Neural cell (in vitro differentiated cells): ENCODE data around the gene KNOP1. TPM values are rescaled to one million over a fixed set of nuclear protein-coding genes. Genes with fewer than 3 reads are reported as not detected.

Experiments
- H2AFZ ChIP-seq: fragments of 200-600, 300-800 bp; sonication (generic), shearing (Covaris generic); 2 replicates; pipeline ENCODE4 v1.6.0; 2014; ENCODE audit warnings: low read depth, mild to moderate bottlenecking, antibody characterized with exemption, low read length, moderate library complexity
- H3F3A ChIP-seq: fragments of 200-600 bp; shearing (Covaris generic); 2 replicates; pipeline ENCODE4 v1.6.1; 2016; ENCODE audit warnings: mild to moderate bottlenecking, moderate library complexity, mixed read lengths, antibody characterized with exemption, low read length; ENCODE audit not compliant: insufficient read depth, poor library complexity, severe bottlenecking
- H3K27ac ChIP-seq: fragments of 200-600, 300-800 bp; sonication (generic), shearing (Covaris generic); 2 replicates; pipeline ENCODE4 v1.5.1; 2014; ENCODE audit warnings: mild to moderate bottlenecking, low read length, moderate library complexity
- H3K27me3 ChIP-seq: fragments of 300-800, 200-600 bp; sonication (generic), shearing (Covaris generic); 2 replicates; pipeline ENCODE4 v1.6.0; 2014; ENCODE audit warnings: mild to moderate bottlenecking, low read depth, low read length, moderate library complexity; ENCODE audit not compliant: insufficient read depth
- H3K36me3 ChIP-seq: fragments of 300-800, 200-600 bp; sonication (generic), shearing (Covaris generic); 2 replicates; pipeline ENCODE4 v1.5.1; 2014; ENCODE audit warnings: mild to moderate bottlenecking, antibody characterized with exemption, low read length, moderate library complexity; ENCODE audit not compliant: insufficient read depth
- H3K4me2 ChIP-seq: fragments of 300-800, 200-600 bp; sonication (generic), shearing (Covaris generic); 2 replicates; pipeline ENCODE4 v1.6.0; 2014; ENCODE audit warnings: mild to moderate bottlenecking, low read length
- H3K4me3 ChIP-seq: fragments of 300-800, 200-600 bp; sonication (generic), shearing (Covaris generic); 2 replicates; pipeline ENCODE4 v1.5.1; 2014; ENCODE audit warnings: mild to moderate bottlenecking, low read length, moderate library complexity
- H3K79me2 ChIP-seq: fragments of 200-600 bp; shearing (Covaris generic); replicated peaks from 2 replicates; pipeline ENCODE4 v1.6.0; 2014; ENCODE audit warnings: mild to moderate bottlenecking, low read length, moderate library complexity; ENCODE audit not compliant: insufficient read depth
- H3K9ac ChIP-seq: fragments of 300-800, 200-600 bp; sonication (generic), shearing (Covaris generic); 2 replicates; pipeline ENCODE4 v1.6.1; 2016; ENCODE audit warnings: mild to moderate bottlenecking, low read length, mixed read lengths
- H3K9me2 ChIP-seq: fragments of 200-600 bp; shearing (Covaris generic); 2 replicates; pipeline ENCODE4 v1.6.1; 2016; ENCODE audit warnings: mild to moderate bottlenecking, low read length, mixed read lengths; ENCODE audit not compliant: insufficient read depth
- H3K9me3 ChIP-seq: fragments of 200-600, 300-800 bp; sonication (generic), shearing (Covaris generic); 2 replicates; pipeline ENCODE4 v1.6.1; 2016; ENCODE audit warnings: mild to moderate bottlenecking, mixed run types, low read length, moderate library complexity, mixed read lengths
- H4K20me1 ChIP-seq: fragments of 200-600 bp; shearing (Covaris generic); 2 replicates; pipeline ENCODE4 v1.6.1; 2016; ENCODE audit warnings: mild to moderate bottlenecking, mixed run types; ENCODE audit not compliant: insufficient read depth
- RAD21 ChIP-seq: fragments of 450-650 bp; conservative IDR thresholded peaks from 2 replicates; pipeline ENCODE4 v1.6.1; 2014; ENCODE audit warnings: antibody characterized with exemption, mild to moderate bottlenecking, moderate library complexity
- TAF1 ChIP-seq: IDR thresholded peaks from 2 replicates; pipeline ENCODE4 v1.6.1; 2012; ENCODE audit warnings: low read depth
- polyA plus RNA-seq: library from polyadenylated mRNA; depleted of rRNA; stranded (reverse); fragments of >200 nt; gene quantifications from 2 replicates; pipeline ENCODE4 v1.2.3, GENCODE V29; 2014

The KNOP1 gene
- polyA plus RNA-seq, 1 donor from 2014 or later = 40.1 TPM

- Histone ChIP-seq H3F3A (no peaks in the 10 kb centered on the region), H3K36me3 (peaks cover 6% of the 10 kb centered on the region), H3K79me2 (no peaks in the 10 kb centered on the region), H3K4me3 (no peak overlapping the region), H2AFZ (no peak overlapping the region), H3K27me3 (no peaks in the 10 kb centered on the region), H4K20me1 (no peaks in the 10 kb centered on the region), H3K9ac (no peak overlapping the region), H3K4me2 (no peak overlapping the region), H3K9me2 (no peaks in the 10 kb centered on the region), H3K27ac (no peak overlapping the region), H3K9me3 (no peaks in the 10 kb centered on the region)
- TF ChIP-seq TAF1 (no peak), RAD21 (no peak)
Measured at GRCh38 chr16:19655242-19655777, 62.7 kb downstream of the KNOP1 start.

GRCh38 chr16:19654147-19654546, 63.9 kb downstream of the KNOP1 start:
- Histone ChIP-seq H3F3A (no peaks in the 10 kb centered on the region), H4K20me1 (no peaks in the 10 kb centered on the region), H3K79me2 (no peaks in the 10 kb centered on the region), H3K9ac (no peak overlapping the region), H3K9me3 (no peaks in the 10 kb centered on the region), H3K27ac (no peak overlapping the region), H3K36me3 (peaks cover 6% of the 10 kb centered on the region), H3K27me3 (no peaks in the 10 kb centered on the region), H2AFZ (no peak overlapping the region), H3K4me3 (no peak overlapping the region), H3K4me2 (no peak overlapping the region), H3K9me2 (no peaks in the 10 kb centered on the region)
- no peak for TF ChIP-seq RAD21

Other genes with a start within 250 kb of the KNOP1 start
- 74.7 and 76.6 TPM in 2 replicates for gene GDE1, start 196.1 kb downstream of the KNOP1 start, polyA plus RNA-seq
- 38.4 and 40.3 TPM in 2 replicates for gene CCP110, start 194.3 kb downstream of the KNOP1 start, polyA plus RNA-seq
- 29.8 and 30.2 TPM in 2 replicates for gene VPS35L, start 162.5 kb downstream of the KNOP1 start, polyA plus RNA-seq
- gene IQCK, start within 50 bp of the KNOP1 start, polyA plus RNA-seq = 10.2 and 13.9 TPM in 2 replicates
- gene GPRC5B, start 166.6 kb upstream of the KNOP1 start, polyA plus RNA-seq = 21.9 and 25.4 TPM in 2 replicates